GM18873 (cell line): Measurements from ENCODE around the gene PRKAR1B.

Source experiments
- ATAC-seq: cut with Tn5 transposase; IDR thresholded peaks from one replicate; pipeline ENCODE4 v1.9.1; 2021; ENCODE audit warnings: mild to moderate bottlenecking, moderate library complexity, moderate number of reproducible peaks; ENCODE audit not compliant: unreplicated experiment, low FRiP score

PRKAR1B gene

GRCh38 chr7:725223-726005 lies 1.7 kb downstream of the PRKAR1B start:
- no peak for ATAC-seq

GRCh38 chr7:724298-724697 lies 2.8 kb downstream of the PRKAR1B start:
- ATAC-seq, result no peak

- no peak for ATAC-seq
Measured at GRCh38 chr7:723541-723940, 3.5 kb downstream of the PRKAR1B start.

GRCh38 chr7:721619-722248 lies 5.3 kb downstream of the PRKAR1B start:
- no peak for ATAC-seq

- ATAC-seq, result no peak
Measured at GRCh38 chr7:716636-717035, 10.4 kb downstream of the PRKAR1B start.

GRCh38 chr7:716222-716621 lies 10.9 kb downstream of the PRKAR1B start:
- no peak for ATAC-seq

- no peak for ATAC-seq
Measured at GRCh38 chr7:714251-714671, 12.8 kb downstream of the PRKAR1B start.

- no peak for ATAC-seq
Measured at GRCh38 chr7:713488-714230, 13.4 kb downstream of the PRKAR1B start.

GRCh38 chr7:713139-713457 lies 14.0 kb downstream of the PRKAR1B start:
- no peak for ATAC-seq

- ATAC-seq, result no peak
Measured at GRCh38 chr7:712381-713138, 14.5 kb downstream of the PRKAR1B start.

- ATAC-seq, result no peak
Measured at GRCh38 chr7:711922-712380, 15.1 kb downstream of the PRKAR1B start.

- ATAC-seq, result no peak
Measured at GRCh38 chr7:711093-711921, 15.8 kb downstream of the PRKAR1B start.

- ATAC-seq, result no peak
Measured at GRCh38 chr7:710161-710560, 16.9 kb downstream of the PRKAR1B start.

GRCh38 chr7:707296-708000 lies 19.6 kb downstream of the PRKAR1B start:
- ATAC-seq, result no peak

- no peak for ATAC-seq
Measured at GRCh38 chr7:706721-707120, 20.4 kb downstream of the PRKAR1B start.

- no peak for ATAC-seq
Measured at GRCh38 chr7:703049-703448, 24.0 kb downstream of the PRKAR1B start.

GRCh38 chr7:701086-701671 lies 25.9 kb downstream of the PRKAR1B start:
- ATAC-seq, result no peak

- ATAC-seq, result no peak
Measured at GRCh38 chr7:699476-700170, 27.5 kb downstream of the PRKAR1B start.
